HG03280 (cell line): ENCODE data around the gene FAM131B.

Source experiments
- ATAC-seq: cut with Tn5 transposase; IDR thresholded peaks from one replicate; pipeline ENCODE4 v1.9.1; 2021; ENCODE audit warnings: mild to moderate bottlenecking, moderate library complexity; ENCODE audit not compliant: unreplicated experiment

The FAM131B gene

DNA sequence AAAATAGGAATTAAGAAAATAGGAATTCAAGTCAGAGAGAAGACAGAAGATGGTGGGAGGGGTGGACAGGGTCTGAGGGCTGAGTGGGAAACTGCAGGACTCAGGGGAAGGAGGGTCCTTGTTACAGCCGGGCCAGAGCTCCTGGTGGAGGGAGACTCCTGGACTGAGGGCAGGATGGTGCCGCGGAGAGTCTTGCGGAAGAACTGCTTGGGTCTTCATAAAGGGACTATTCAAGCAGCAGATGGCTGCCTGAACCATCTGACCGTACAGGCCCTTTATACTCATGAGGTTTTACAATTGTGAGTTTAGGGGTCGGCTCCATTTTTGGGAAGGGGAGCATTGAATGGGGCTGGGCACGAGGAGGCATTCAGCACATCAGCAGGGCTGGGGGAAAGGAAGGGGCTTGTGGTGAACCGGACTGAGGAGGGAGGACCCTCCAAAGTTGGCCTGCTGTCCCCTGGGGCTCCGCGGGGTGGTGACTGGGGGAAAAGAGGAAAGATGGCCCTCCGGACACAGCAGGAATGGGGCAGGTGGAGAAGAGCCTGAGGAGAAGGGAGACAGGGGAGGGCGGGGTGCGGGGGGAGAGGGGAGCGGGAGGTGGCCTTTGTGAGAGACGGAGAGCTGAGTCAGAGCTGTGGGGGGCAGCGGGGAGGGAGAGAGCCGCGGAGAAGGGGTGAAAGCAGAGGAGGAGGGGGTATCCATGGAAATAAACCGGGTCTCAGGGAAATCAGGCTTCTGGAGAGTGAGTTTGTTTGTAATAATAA is 1.5 kb downstream of the FAM131B start:
- ATAC-seq = no peak

DNA sequence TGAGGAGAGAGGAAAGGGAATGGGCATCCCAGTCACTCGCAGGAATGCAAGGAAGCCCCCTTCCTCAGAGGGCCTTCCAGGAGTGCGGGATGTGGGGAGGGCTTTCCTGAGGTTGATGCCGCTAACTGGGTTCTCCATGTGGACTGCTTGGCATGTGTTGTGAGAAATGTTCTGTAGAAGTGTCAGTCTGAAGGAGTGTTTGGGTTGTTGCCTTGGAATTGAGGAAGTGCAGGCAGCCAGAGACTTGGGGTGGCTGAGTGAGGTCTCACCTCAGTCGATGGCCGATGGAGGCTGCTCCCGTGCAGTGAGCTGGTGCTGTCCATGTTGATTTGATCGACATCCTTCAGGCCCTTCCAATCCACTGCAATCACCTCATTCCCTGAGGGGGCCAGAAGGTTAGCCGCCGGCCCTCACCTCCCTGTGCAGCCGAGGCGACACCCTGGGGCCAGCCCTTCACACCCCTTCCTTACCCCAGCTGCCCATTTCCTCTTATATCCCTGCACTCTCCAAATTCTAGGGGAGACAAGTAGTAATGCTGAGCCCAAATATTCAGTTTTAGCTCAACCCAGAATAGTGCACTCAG is 2.7 kb downstream of the FAM131B start:
- no peak for ATAC-seq

DNA sequence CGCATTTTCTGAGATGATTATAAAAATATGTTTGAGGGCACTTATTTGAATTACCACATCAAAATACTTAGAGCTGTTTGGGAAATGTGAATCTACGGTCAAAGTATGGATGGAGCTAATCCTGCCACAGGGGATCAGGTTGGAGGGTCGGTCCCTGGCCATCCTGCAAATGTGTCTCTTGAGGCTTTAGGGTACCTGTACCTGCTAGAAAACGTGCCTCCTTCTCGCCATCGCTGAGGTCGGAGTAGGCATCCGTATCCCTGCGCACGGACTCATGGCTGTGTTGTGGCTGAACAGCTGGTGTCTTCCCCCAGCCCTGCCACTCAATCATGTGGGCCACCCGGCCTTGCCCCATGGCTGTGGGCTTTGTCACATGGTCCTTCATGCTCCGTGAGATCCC is 3.9 kb downstream of the FAM131B start:
- ATAC-seq = no peak

- no peak for ATAC-seq
These were observed 6.0 kb downstream of the FAM131B start for GRCh38 chr7:143356414-143357050.

DNA sequence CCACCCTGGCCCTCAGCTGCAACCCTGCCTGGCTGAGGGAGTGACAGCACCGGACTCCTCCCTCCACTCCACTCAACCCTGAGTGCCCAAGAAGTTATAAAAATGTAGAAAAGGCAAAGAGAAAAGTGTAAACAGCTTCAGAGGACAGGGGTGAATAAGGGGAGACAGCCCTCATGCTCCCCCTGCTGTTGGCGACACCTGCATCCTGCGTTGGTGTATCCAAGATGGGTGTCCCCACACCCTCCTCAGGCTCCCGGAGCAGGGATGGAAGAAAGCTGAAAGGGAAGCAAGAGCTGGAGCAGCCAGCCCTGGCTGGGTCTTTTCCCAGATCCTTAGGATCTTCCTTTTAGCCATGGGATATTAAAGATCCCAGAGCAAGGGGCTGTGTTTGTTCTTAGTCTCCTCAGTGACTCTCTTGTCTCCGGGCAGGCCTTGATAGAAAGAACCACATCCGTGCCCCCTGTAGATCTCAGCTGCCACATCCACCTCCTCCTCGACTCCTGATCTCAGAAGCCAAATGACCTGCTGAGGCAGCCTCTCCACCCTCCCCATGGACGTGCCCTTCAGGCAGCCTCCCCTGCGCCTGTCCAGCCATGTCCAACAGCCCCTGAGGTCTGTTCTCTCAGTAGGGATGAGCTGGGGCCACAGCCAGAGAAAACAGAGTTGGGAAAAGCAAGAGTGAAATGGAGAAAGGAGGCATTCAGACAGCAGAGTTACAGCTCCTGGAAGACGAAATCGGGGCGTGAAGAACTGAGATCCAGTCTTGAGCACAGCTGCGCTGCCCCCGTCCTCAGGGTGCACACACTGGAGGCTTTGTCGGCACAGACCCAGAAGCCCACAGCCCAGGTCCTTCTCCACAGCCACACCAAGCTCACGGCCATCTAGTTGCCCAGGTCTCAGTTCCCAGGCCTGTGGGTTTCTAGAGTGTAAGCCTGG is 6.8 kb downstream of the FAM131B start:
- no peak for ATAC-seq

DNA sequence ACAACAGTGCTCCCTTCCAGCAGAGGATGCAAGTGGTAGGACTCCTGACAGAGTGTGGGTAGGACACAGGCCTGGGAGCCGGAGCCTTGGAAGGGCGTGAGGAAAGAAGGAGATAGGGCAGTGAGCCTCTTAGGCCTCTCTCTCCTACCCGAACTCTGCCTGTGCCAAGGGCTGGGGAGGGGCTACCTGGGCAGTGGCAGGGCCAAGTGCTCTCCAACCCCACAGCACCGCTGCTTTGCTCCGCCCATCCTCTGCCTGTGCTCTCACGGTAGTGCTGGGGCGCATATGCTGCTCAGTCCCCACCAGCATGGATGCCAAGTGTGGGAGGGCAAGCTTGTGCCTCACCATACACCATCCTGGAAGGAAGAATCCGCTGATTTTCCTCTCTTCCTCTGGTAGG is 7.5 kb downstream of the FAM131B start:
- no peak for ATAC-seq

DNA sequence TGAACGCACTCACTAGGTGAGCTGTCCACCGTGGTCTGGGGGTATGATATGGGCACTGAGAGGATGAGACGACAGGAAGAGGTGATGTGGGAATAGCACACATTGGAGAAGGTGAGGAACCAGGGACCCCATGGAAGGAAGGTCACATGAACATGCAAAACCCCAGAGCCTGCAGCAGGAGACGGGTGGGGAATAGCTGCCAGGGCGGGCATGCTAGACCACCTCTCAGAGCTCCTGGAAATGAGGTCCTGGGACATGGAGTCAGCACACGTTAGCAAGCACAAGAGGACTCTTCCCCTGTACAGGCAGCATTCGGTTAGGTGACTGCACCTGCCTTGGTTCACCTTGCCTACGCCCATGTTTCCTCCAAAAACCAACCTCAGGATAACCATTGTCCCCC is 8.1 kb downstream of the FAM131B start:
- no peak for ATAC-seq

DNA sequence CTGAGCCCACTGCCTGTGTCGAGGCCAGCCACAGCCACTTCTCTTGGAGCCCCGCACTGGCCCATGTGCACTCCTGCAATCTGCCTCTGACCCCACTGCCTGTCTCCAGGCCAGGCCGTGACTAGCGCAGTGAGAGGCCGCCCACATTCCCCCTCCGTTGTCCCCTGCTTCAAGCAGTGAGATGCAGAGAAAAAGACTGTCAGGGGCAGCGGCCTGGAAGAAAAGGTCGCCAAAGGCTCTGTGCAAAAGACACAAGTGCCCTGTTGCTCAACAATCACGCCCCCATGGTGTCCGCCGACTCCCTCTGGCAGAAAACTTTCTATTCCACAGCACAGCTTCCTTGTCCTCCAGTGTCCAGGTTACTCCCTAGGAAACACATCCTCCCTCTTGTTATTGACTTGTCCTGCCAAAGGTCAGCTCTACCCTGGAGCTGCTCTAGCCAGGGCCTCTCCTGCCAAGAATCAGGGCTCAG is 9.9 kb downstream of the FAM131B start:
- ATAC-seq = no peak

DNA sequence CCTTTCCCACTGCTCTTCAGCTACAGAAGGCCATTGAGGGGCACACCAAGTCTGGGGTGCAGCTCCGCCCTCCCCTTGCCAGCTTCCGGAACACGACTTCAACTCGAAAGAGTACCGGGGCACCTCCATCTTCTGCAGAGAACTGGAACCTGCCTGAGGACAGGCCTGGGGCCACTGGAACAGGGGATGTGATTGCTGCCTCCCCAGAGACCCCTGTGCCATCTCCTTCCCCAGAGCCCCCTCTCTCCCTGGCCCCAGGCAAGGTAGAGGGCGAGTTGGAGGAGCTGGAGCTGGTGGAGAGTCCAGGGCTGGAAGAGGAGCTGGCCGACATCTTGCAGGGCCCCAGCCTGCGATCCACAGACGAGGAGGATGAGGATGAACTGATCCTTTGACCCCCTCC is 10.9 kb downstream of the FAM131B start:
- ATAC-seq = no peak

- no peak for ATAC-seq
These were observed 11.5 kb downstream of the FAM131B start for GRCh38 chr7:143351060-143351459.

DNA sequence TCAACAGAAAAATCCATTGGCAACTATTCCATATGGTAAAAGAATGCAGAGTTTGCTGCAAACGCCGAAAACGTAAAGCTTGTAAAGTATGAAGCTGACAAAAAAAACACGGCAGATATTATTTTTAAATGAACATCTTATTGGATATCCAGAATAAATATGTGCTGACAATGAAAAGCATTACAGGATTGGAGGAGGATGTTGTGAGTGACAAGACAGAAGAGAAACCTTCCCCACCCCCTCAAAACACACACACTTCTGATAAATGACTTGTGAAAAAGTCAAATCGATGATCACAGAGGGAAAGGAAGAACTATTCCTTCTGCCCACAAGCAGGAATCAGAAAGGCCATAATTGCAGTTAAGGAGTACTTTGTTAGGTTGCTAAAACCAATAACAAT is 14.6 kb downstream of the FAM131B start:
- ATAC-seq = no peak

GRCh38 chr7:143346018-143346417 is 16.5 kb downstream of the FAM131B start:
- no peak for ATAC-seq

DNA sequence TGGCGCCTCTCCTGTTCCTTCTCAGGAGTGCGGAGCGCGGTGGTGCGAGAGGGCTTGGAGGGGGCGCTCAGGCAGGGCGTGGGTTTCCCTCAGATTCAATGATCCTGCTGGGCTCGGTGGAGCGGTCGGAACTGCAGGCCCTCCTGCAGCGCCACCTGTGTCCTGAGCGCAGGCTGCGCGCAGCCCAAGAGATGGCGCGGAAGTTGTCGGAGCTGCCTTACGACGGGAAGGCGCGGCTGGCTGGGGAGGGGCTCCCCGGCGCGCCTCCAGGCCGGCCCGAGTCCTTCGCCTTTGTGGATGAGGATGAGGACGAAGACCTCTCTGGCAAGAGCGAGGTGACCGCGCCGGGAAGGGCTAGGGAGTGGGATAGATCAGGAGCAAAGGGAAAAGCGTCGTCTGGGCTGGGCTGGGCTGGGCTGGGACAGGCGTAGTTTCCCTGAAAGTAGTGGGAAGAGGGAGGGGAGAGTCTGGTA is 17.0 kb downstream of the FAM131B start:
- ATAC-seq = peak; percentile 78

DNA sequence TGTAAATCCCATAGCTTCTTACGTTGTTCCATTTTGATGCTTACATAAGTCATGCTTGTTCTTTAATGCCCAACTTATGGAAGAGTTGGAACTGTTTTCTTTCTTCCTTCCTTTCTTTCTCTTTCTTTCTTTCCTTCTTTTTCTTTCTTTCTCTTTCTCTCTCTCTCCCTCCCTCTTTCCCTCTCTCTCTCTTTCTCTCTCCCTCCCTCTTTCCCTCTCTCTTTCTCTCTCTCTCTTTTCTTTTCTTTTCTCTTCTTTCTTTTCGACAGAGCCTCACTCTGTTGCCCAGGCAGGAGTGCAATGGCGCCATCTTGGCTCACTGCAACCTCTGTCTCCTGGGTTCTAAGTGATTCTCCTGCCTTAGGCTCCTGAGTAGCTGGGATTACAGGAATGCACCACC is 18.9 kb downstream of the FAM131B start:
- ATAC-seq = no peak

GRCh38 chr7:143341842-143342241 is 20.7 kb downstream of the FAM131B start:
- ATAC-seq = no peak

GRCh38 chr7:143337216-143337615 is 25.3 kb downstream of the FAM131B start:
- ATAC-seq = no peak

GRCh38 chr7:143334244-143334643 is 28.3 kb downstream of the FAM131B start:
- no peak for ATAC-seq

- ATAC-seq = no peak
These were observed 31.2 kb downstream of the FAM131B start for GRCh38 chr7:143331179-143331801.

DNA sequence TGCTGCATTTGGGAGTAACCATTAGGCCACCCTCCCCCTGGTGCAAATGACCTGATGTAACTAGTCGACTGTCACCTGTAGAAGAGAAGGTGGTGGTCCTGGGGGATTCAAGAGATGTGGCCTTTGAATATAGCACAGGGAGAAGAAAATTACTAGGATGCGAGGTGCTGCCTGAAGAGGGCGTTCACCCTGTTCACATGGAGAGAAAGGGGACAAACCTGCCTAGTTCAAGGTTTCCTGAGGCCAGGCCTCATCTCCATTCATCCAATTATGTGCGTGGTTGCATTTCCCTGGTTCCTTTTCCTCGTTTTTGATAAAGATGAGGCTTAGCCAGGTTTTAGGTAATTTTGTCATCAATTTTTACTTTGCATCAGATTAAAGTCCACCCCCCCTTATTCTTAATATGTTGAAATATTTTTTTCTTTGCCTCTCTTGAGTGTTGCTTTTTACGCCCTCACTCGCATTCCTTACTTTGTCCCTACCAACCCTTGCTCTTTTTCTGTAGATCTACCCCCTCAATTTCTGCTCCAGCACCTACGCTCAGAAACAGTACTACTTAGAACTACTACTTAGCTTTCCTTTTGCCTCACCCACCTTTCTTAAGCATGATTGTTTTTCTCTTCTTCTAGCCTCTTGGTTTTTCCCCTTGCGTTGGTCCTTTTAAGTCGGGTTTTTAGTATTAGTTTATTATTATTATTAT is 32.9 kb downstream of the FAM131B start:
- no peak for ATAC-seq

DNA sequence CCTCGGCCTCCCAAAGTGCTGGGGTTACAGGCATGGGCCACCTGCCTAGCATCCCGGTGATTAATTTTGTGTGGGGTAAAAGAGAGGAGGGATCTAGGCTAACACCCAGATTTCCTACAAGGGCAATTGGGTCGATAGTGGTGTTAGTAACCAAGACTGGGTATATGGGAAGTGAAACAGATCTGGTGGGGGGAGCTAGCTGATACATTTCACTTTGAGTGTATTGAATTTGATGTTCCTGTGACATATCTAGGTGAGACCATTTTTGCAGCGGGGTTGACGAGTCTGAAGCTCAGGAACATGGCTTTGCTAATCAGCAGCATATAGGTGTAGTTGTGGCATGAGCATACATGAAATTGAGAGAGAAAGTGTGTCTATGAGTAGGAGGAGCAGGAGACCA is 34.6 kb downstream of the FAM131B start:
- ATAC-seq = no peak
